Liver (tissue), 9 donors: ENCODE data around the gene ACACA. TPM values are rescaled to one million over a fixed set of nuclear protein-coding genes. Genes with fewer than 3 reads are reported as not detected.

Source experiments
- DNase-seq: peaks from one replicate; pipeline ENCODE4 v3.0.0-alpha.2; 2017; ENCODE audit warnings: low spot score
- H3K27ac ChIP-seq, 2 donors: one replicate each; pipeline ENCODE4 v1.7.0; 2013; ENCODE audit warnings: inconsistent platforms in 2 of 2, low read length in 2 of 2, control low read depth in 1 of 2, low read depth in 1 of 2, mild to moderate bottlenecking in 1 of 2
- H3K27me3 ChIP-seq, 4 donors: one replicate each; pipeline versions ENCODE4 v1.6.1 to v1.7.0; 2013; ENCODE audit warnings: low read length in 3 of 4, inconsistent platforms in 1 of 4, mild to moderate bottlenecking in 1 of 4, moderate library complexity in 1 of 4; ENCODE audit not compliant: control insufficient read depth in 4 of 4, insufficient read depth in 4 of 4
- H3K36me3 ChIP-seq, 4 donors: one replicate each; pipeline versions ENCODE4 v1.6.1 to v1.7.0; 2013; ENCODE audit warnings: low read length in 3 of 4, mild to moderate bottlenecking in 3 of 4, low read depth in 1 of 4, moderate library complexity in 1 of 4; ENCODE audit not compliant: control insufficient read depth in 4 of 4, insufficient read depth in 3 of 4
- H3K4me1 ChIP-seq, 4 donors: one replicate each; pipeline versions ENCODE4 v1.6.1 to v1.7.0; 2013; ENCODE audit warnings: low read length in 3 of 4, mild to moderate bottlenecking in 3 of 4, moderate library complexity in 1 of 4; ENCODE audit not compliant: control insufficient read depth in 4 of 4, insufficient read depth in 4 of 4
- H3K4me3 ChIP-seq, 3 donors: one replicate each; pipeline versions ENCODE4 v1.6.1 to v1.7.0; 2013; ENCODE audit warnings: low read length in 3 of 3, control low read depth in 1 of 3, low read depth in 1 of 3, mild to moderate bottlenecking in 1 of 3
- H3K9ac ChIP-seq, 2 donors: one replicate each; pipeline ENCODE4 v1.7.0; 2013; ENCODE audit warnings: low read length in 2 of 2, mild to moderate bottlenecking in 2 of 2, moderate library complexity in 2 of 2, control low read depth in 1 of 2, low read depth in 1 of 2
- H3K9me3 ChIP-seq, 4 donors: one replicate each; pipeline versions ENCODE4 v1.6.1 to v1.7.0; 2013; ENCODE audit warnings: low read length in 3 of 4; ENCODE audit not compliant: control insufficient read depth in 4 of 4
- ATF3 ChIP-seq: IDR thresholded peaks from 2 replicates; pipeline ENCODE4 v1.6.1; 2016; ENCODE audit warnings: antibody characterized with exemption
- CTCF ChIP-seq: fragments of 150-350 bp; IDR thresholded peaks from 2 replicates; pipeline ENCODE4 v1.5.1; 2017; ENCODE audit warnings: improper control_type of control experiment, low read depth, low read length; ENCODE audit not compliant: missing input control
- EGR1 ChIP-seq, 2 donors: IDR thresholded peaks; 2 replicates each; pipeline ENCODE4 v1.6.1; 2016 to 2018; ENCODE audit warnings: antibody characterized with exemption in 2 of 2, low read depth in 2 of 2
- FOXA2 ChIP-seq: IDR thresholded peaks from 2 replicates; pipeline ENCODE4 v1.6.1; 2016; ENCODE audit warnings: antibody characterized with exemption
- HNF4G ChIP-seq: IDR thresholded peaks from 2 replicates; pipeline ENCODE4 v1.6.1; 2016; ENCODE audit warnings: antibody characterized with exemption
- JUND ChIP-seq, 2 donors: IDR thresholded peaks; 2 replicates each; pipeline ENCODE4 v1.6.1; 2016; ENCODE audit warnings: antibody characterized with exemption in 2 of 2
- MAX ChIP-seq: IDR thresholded peaks from 2 replicates; pipeline ENCODE4 v1.6.1; 2016; ENCODE audit warnings: antibody characterized with exemption
- NR2F2 ChIP-seq: IDR thresholded peaks from 2 replicates; pipeline ENCODE4 v1.6.1; 2016; ENCODE audit warnings: antibody characterized with exemption
- RAD21 ChIP-seq, 2 donors: IDR thresholded peaks; 2 replicates each; pipeline ENCODE4 v1.6.1; 2016; ENCODE audit warnings: antibody characterized with exemption in 2 of 2, mild to moderate bottlenecking in 2 of 2
- REST ChIP-seq: IDR thresholded peaks from 2 replicates; pipeline ENCODE4 v1.6.1; 2016; ENCODE audit warnings: antibody characterized with exemption, mild to moderate bottlenecking
- RXRA ChIP-seq, 2 donors: IDR thresholded peaks; 2 replicates each; pipeline ENCODE4 v1.6.1; 2017 to 2018; ENCODE audit warnings: antibody characterized with exemption in 2 of 2, mild to moderate bottlenecking in 1 of 2
- SP1 ChIP-seq: IDR thresholded peaks from 2 replicates; pipeline ENCODE4 v1.6.1; 2018; ENCODE audit warnings: antibody characterized with exemption, mild to moderate bottlenecking
- YY1 ChIP-seq: IDR thresholded peaks from 2 replicates; pipeline ENCODE4 v1.6.1; 2016; ENCODE audit warnings: antibody characterized with exemption, mild to moderate bottlenecking
- ZBTB33 ChIP-seq: IDR thresholded peaks from 2 replicates; pipeline ENCODE4 v1.6.1; 2016; ENCODE audit warnings: antibody characterized with exemption
- WGBS: extraction: QIAGEN DNeasy Blood & Tissue Kit; methylation state at CpG from one replicate; pipeline ENCODE4 v1.1.7; 2013; 5-methylcytosine and 5-hydroxymethylcytosine counted together
- polyA plus RNA-seq, 2 donors: library from polyadenylated mRNA; stranded (reverse) in 1 of 2; unstranded in 1 of 2; fragments of 200-250 nt in 1 of 2; fragments of >200 nt in 1 of 2; fragmentation: Nextera tagmentation in 1 of 2; extraction: Ambion mirVana in 1 of 2; gene quantifications; one replicate each; pipeline versions ENCODE4 v1.2.1 to v1.2.3, GENCODE V29; 2013 to 2015
- total RNA-seq, 2 donors: library from RNA; depleted of rRNA; stranded (reverse); fragments of >200 nt; gene quantifications; one replicate each; pipeline ENCODE4 v1.2.3, GENCODE V29; 2014
- donor health status: healthy.
- donor health status: healthy.
- donor health status: healthy.
- donor health status: healthy.
- donor health status: healthy.

ACACA gene
- total and polyA plus RNA-seq, 4 donors, result 14.8 to 49.5 (median 31.2) TPM

- TF ChIP-seq ZBTB33 (no peak), REST (no peak)
These were observed 319.0 kb downstream of the ACACA start (continued) for GRCh38 chr17:37087683-37088082.

- 95% methylated on average over 3 of the region's 3 CpGs for WGBS
- H3K4me3 ChIP-seq, result no peak overlapping the region
- H3K9ac ChIP-seq, result no peak overlapping the region
- TF ChIP-seq NR2F2 (no peak), YY1 (no peak), FOXA2 (no peak)
- H3K9me3 ChIP-seq, result no peaks in the 10 kb centered on the region
- no peak overlapping the region for H3K27ac ChIP-seq
- H3K4me1 ChIP-seq, result no peaks in the 10 kb centered on the region
- no peak for DNase-seq
- peaks cover 5 to 50% (median 27%) of the 10 kb centered on the region in 4 donors for H3K36me3 ChIP-seq
- H3K27me3 ChIP-seq, result no peaks in the 10 kb centered on the region
These were observed 319.7 kb downstream of the ACACA start for GRCh38 chr17:37086948-37087347.

- Histone ChIP-seq H3K4me1 (no peaks in the 10 kb centered on the region), H3K36me3 (peaks cover 3 to 49% (median 25%) of the 10 kb centered on the region in 4 donors), H3K27me3 (no peaks in the 10 kb centered on the region), H3K9me3 (no peaks in the 10 kb centered on the region), H3K27ac (no peak overlapping the region), H3K9ac (no peak overlapping the region), H3K4me3 (no peak overlapping the region)
- WGBS, result 98% methylated on average over 3 of the region's 3 CpGs
- DNase-seq, result no peak
- TF ChIP-seq JUND (IDR thresholded peaks at IDR 0.05) (no peak), YY1 (no peak)
These were observed 320.3 kb downstream of the ACACA start for GRCh38 chr17:37086334-37086733.

GRCh38 chr17:37084372-37084771 lies 322.3 kb downstream of the ACACA start:
- Histone ChIP-seq H3K4me3 (no peak overlapping the region), H3K9ac (no peak overlapping the region), H3K9me3 (no peaks in the 10 kb centered on the region), H3K36me3 (peaks cover 3 to 38% (median 18%) of the 10 kb centered on the region in 4 donors), H3K27ac (no peak overlapping the region), H3K4me1 (no peaks in the 10 kb centered on the region), H3K27me3 (no peaks in the 10 kb centered on the region)
- 77% methylated on average over 5 of the region's 5 CpGs for WGBS
- DNase-seq, result no peak
- TF ChIP-seq RXRA (IDR thresholded peaks at IDR 0.05), result no peak
- no peak for TF ChIP-seq EGR1 (IDR thresholded peaks at IDR 0.05; ENCODE audit: low read depth in 2 of 2)
- no peak for TF ChIP-seq ZBTB33
- no peak for TF ChIP-seq SP1
- no peak for TF ChIP-seq RAD21 (IDR thresholded peaks at IDR 0.05)
- TF ChIP-seq MAX, result no peak
- TF ChIP-seq NR2F2, result no peak
- no peak for TF ChIP-seq ATF3
- TF ChIP-seq HNF4G, result no peak
- no peak for TF ChIP-seq CTCF
- no peak for TF ChIP-seq JUND (IDR thresholded peaks at IDR 0.05)
- TF ChIP-seq FOXA2, result no peak
